ENCODE measurements around the gene ZNF383.
"Not testable (repeated sequence)": the region's sequence is repeated elsewhere in the genome, so short reads cannot be mapped to it uniquely, and the experiment has no call there.

DNA sequence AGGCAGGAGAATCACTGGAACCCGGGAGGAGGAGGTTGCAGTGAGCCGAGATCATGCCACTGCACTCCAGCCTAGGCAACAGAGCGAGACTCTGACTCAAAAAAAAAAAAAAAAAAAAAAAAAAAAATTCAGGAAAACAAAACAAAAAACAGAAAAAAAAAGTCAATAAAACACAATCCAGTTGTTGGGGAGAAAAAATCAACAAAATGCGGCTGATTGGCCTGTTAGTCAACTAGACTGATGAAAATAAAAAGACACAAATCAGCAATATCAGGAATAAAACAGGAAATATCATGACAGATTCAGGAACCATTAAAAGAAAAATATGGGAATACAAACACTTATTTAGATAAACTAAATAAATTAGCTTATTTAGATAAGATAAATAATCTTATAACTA lies 22.8 kb upstream of the ZNF383 start:
- not testable (repeated sequence) for TF ChIP-seq L3MBTL2 (conservative IDR thresholded peaks at IDR 0.05); HDGF (IDR thresholded peaks at IDR 0.05; ENCODE audit: borderline replicate concordance); ELF4 (IDR thresholded peaks at IDR 0.05); FOXM1 (IDR thresholded peaks at IDR 0.05; ENCODE audit: borderline replicate concordance); TARDBP (IDR thresholded peaks at IDR 0.05); BHLHE40 (IDR thresholded peaks at IDR 0.05; ENCODE audit: borderline replicate concordance); CTBP1 (IDR thresholded peaks at IDR 0.05; ENCODE audit: borderline replicate concordance); SP1 (IDR thresholded peaks at IDR 0.05); FOXK2 (IDR thresholded peaks at IDR 0.05); FOXA1 (IDR thresholded peaks at IDR 0.05); NFRKB (IDR thresholded peaks at IDR 0.05)
- TF ChIP-seq, protein P1, sequence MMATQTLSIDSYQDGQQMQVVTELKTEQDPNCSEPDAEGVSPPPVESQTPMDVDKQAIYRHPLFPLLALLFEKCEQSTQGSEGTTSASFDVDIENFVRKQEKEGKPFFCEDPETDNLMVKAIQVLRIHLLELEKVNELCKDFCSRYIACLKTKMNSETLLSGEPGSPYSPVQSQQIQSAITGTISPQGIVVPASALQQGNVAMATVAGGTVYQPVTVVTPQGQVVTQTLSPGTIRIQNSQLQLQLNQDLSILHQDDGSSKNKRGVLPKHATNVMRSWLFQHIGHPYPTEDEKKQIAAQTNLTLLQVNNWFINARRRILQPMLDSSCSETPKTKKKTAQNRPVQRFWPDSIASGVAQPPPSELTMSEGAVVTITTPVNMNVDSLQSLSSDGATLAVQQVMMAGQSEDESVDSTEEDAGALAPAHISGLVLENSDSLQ (IDR thresholded peaks at IDR 0.05) = not testable (repeated sequence)
